Body of pancreas (tissue), 4 donors: ENCODE measurements around the gene NTSR2.

Source experiments
- CTCF ChIP-seq, 7 experiments: fragments of 450-650 bp in 4 of 7; fragments of 200-600 bp in 3 of 7; sonication (generic) in 3 of 7; IDR thresholded peaks; one replicate each; pipeline ENCODE4 v1.5.1; 2016 to 2019; ENCODE audit warnings: antibody characterized with exemption in 7 of 7
- POLR2A ChIP-seq, 3 donors: fragments of 450-650 bp; IDR thresholded peaks; one replicate each; pipeline ENCODE4 v1.6.1; 2016; ENCODE audit warnings: antibody characterized with exemption in 3 of 3, mild to moderate bottlenecking in 2 of 3

- TF ChIP-seq CTCF (IDR thresholded peaks at IDR 0.05) (no peak), POLR2A (IDR thresholded peaks at IDR 0.05) (no peak)
Observed at GRCh38 chr2:11629851-11630250, 40.1 kb downstream of the NTSR2 start.
